Panc1 (cell line): ENCODE measurements around the gene ADRM1. TPM values are rescaled to one million over a fixed set of nuclear protein-coding genes. Genes with fewer than 3 reads are reported as not detected.
A peak's percentile ranks its signal among the peaks of the same experiment; 100 is the strongest.

ENCODE experiments used
- ATAC-seq: fragments of 200-7000 bp; cut with Tn5 transposase; 2 replicates; pipeline ENCODE4 v1.9.1; 2020; ENCODE audit warnings: mild to moderate bottlenecking, moderate library complexity
- BruUV-seq: library from RNA; stranded (reverse); fragments of 400-500 nt; replicated peaks from 2 replicates; lab custom pipeline; 2021; lab: Mats Ljungman, UMichigan
- CTCF ChIA-PET: fragments of 300-600 bp; sonication (Branson Sonifier 250); formaldehyde crosslinking; loops from one replicate; lab custom pipeline; 2022; ENCODE audit warnings: antibody characterized with exemption; lab: Charles Lee
- POLR2A ChIA-PET: fragments of 300-600 bp; sonication (Branson Sonifier 250); formaldehyde crosslinking; loops from one replicate; lab custom pipeline; 2022; ENCODE audit warnings: antibody characterized with exemption; lab: Charles Lee
- DNase-seq: peaks from one replicate; pipeline ENCODE4 v3.0.0-alpha.2; 2010; ENCODE audit warnings: low read depth, low spot score
- H3K27ac ChIP-seq: 2 replicates; pipeline ENCODE4 v1.5.1; 2011; ENCODE audit warnings: mild to moderate bottlenecking, low read length, inconsistent platforms
- H3K27me3 ChIP-seq: fragments of 200-500 bp; sonication (Bioruptor generic); 2 replicates; pipeline ENCODE4 v1.6.0; 2014; ENCODE audit warnings: low read length, inconsistent platforms; ENCODE audit not compliant: control insufficient read depth, insufficient read depth
- H3K36me3 ChIP-seq: fragments of 200-500 bp; sonication (Bioruptor generic); 2 replicates; pipeline ENCODE4 v1.5.1; 2014; ENCODE audit warnings: inconsistent platforms, mild to moderate bottlenecking, low read length, moderate library complexity; ENCODE audit not compliant: control insufficient read depth, insufficient read depth
- H3K4me1 ChIP-seq: 2 replicates; pipeline ENCODE4 v1.5.1; 2011; ENCODE audit warnings: inconsistent platforms, mild to moderate bottlenecking, low read length, moderate library complexity; ENCODE audit not compliant: control insufficient read depth, insufficient read depth
- H3K4me3 ChIP-seq, 2 experiments: 2 replicates each; pipeline ENCODE4 v1.5.1; 2011 to 2012; ENCODE audit warnings: low read depth in 2 of 2, low read length in 2 of 2, mild to moderate bottlenecking in 2 of 2, inconsistent platforms in 1 of 2, moderate library complexity in 1 of 2
- H3K9me3 ChIP-seq: fragments of 200-500 bp; sonication (Bioruptor generic); 2 replicates; pipeline ENCODE4 v1.5.1; 2014; ENCODE audit warnings: low read depth, mild to moderate bottlenecking, inconsistent platforms, low read length, moderate library complexity; ENCODE audit not compliant: control insufficient read depth, insufficient read depth
- POLR2AphosphoS5 ChIP-seq: IDR thresholded peaks from 2 replicates; pipeline ENCODE4 v1.6.1; 2012; ENCODE audit warnings: mild to moderate bottlenecking, low read depth, low read length, moderate library complexity
- REST ChIP-seq, 2 experiments: IDR thresholded peaks; 2 replicates each; pipeline ENCODE4 v1.6.1; 2011 to 2012; ENCODE audit warnings: low read depth in 2 of 2, control low read depth in 1 of 2, low read length in 1 of 2, mild to moderate bottlenecking in 1 of 2, moderate library complexity in 1 of 2; ENCODE audit not compliant: insufficient read depth in 1 of 2
- SIN3A ChIP-seq: IDR thresholded peaks from 2 replicates; pipeline ENCODE4 v1.6.1; 2012; ENCODE audit warnings: low read depth, mild to moderate bottlenecking, low read length, moderate library complexity, borderline replicate concordance; ENCODE audit not compliant: insufficient read depth
- TCF7L2 ChIP-seq: IDR thresholded peaks from 2 replicates; pipeline ENCODE4 v1.6.1; 2011; ENCODE audit warnings: mild to moderate bottlenecking, low read depth, low read length, inconsistent platforms
- in situ Hi-C: cut with HindIII; loops from 2 replicates; pipeline ENCODE4 v1.10.0; 2016; ENCODE audit warnings: low sequenced_read_pairs, low pct_unique_long_range_greater_than_20kb
- intact Hi-C: fragments of 100-400 bp; cut with micrococcal nuclease; formaldehyde crosslinking; loops from one replicate; pipeline ENCODE4 v1.10.0; 2022; ENCODE audit not compliant: unreplicated experiment
- microRNA-seq: library from miRNA; unstranded; fragments of <30 nt; microRNA quantifications from one replicate; pipeline ENCODE4 v1.1.0, GENCODE V29; 2020; ENCODE audit not compliant: unreplicated experiment
- total RNA-seq: library from RNA; stranded (reverse); gene quantifications from one replicate; pipeline ENCODE4 v1.2.1, GENCODE V29; 2021; ENCODE audit not compliant: unreplicated experiment
- TF ChIP-seq, protein P1 (sequence below): fragments of 450-650 bp; IDR thresholded peaks from 2 replicates; pipeline ENCODE4 v1.5.1; 2017; ENCODE audit warnings: mild to moderate bottlenecking

The ADRM1 gene
- total RNA-seq, 1 experiment from 2014 or later = 194 TPM

- no peak for DNase-seq
- peak overlapping the region in 1 of 2 experiments; percentile 8; a peak in 1 of 4 replicates for H3K4me3 ChIP-seq
- H3K9me3 ChIP-seq = no peaks in the 10 kb centered on the region
- ChIA-PET CTCF (no interaction called here), POLR2A (interaction anchor here (0.7 kb wide), 1 partner anchor 176 kb away, joined by 3 read pairs; no protein-coding TSS in a partner anchor)
- no TSS peak for BruUV-seq
- no peaks in the 10 kb centered on the region for H3K27me3 ChIP-seq
- in situ Hi-C loops = no loop called here
- H3K36me3 ChIP-seq = no peaks in the 10 kb centered on the region
- ATAC-seq = no peak
- H3K4me1 ChIP-seq = peaks cover 92% of the 10 kb centered on the region
- no peak for TF ChIP-seq SIN3A
- TF ChIP-seq, protein P1, sequence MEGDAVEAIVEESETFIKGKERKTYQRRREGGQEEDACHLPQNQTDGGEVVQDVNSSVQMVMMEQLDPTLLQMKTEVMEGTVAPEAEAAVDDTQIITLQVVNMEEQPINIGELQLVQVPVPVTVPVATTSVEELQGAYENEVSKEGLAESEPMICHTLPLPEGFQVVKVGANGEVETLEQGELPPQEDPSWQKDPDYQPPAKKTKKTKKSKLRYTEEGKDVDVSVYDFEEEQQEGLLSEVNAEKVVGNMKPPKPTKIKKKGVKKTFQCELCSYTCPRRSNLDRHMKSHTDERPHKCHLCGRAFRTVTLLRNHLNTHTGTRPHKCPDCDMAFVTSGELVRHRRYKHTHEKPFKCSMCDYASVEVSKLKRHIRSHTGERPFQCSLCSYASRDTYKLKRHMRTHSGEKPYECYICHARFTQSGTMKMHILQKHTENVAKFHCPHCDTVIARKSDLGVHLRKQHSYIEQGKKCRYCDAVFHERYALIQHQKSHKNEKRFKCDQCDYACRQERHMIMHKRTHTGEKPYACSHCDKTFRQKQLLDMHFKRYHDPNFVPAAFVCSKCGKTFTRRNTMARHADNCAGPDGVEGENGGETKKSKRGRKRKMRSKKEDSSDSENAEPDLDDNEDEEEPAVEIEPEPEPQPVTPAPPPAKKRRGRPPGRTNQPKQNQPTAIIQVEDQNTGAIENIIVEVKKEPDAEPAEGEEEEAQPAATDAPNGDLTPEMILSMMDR = no peak
- TF ChIP-seq POLR2AphosphoS5 = no peak
- no peak for TF ChIP-seq TCF7L2
- TF ChIP-seq REST (IDR thresholded peaks at IDR 0.05; ENCODE audit: insufficient read depth in 1 of 2, low read depth in 2 of 2, low read length in 1 of 2) = no peak
- intact Hi-C loops = no loop called here
- peak overlapping the region; percentile 93 for H3K27ac ChIP-seq
Observed at GRCh38 chr20:62357681-62358080, 54.9 kb downstream of the ADRM1 start.

Small RNAs within 50 kb of the gene (microRNA-seq; reads per million reads assigned to microRNA genes)
- gene MIR4758 = 9.2 reads per million, percentile 28 among the genes with 10 or more reads in this experiment

Other genes with a start within 250 kb of the ADRM1 start
- gene TAF4, start 237.1 kb upstream of the ADRM1 start, total RNA-seq = 21.0 TPM
- gene LSM14B, start 180.5 kb upstream of the ADRM1 start, total RNA-seq = 52.2 TPM
- gene PSMA7, start 159.6 kb upstream of the ADRM1 start, total RNA-seq = 402 TPM
- gene SS18L1, start 159.2 kb upstream of the ADRM1 start, total RNA-seq = 21.6 TPM
- 56.8 TPM for gene MTG2, start 120.0 kb upstream of the ADRM1 start, total RNA-seq
- 0.10 TPM for gene HRH3, start 82.7 kb upstream of the ADRM1 start, total RNA-seq
- gene OSBPL2, start 64.5 kb upstream of the ADRM1 start, total RNA-seq = 41.4 TPM
- gene LAMA5, start 64.3 kb downstream of the ADRM1 start, total RNA-seq = 497 TPM
- gene RPS21, start 84.1 kb downstream of the ADRM1 start, total RNA-seq = 1,761 TPM
- gene CABLES2, start 104.3 kb downstream of the ADRM1 start, total RNA-seq = 9.8 TPM
- not detected for gene RBBP8NL, start 124.5 kb downstream of the ADRM1 start, total RNA-seq
- 53.2 TPM for gene GATA5, start 173.0 kb downstream of the ADRM1 start, total RNA-seq